ENCODE data around the gene TMCC3.
"Not testable (repeated sequence)": the region's sequence is repeated elsewhere in the genome, so short reads cannot be mapped to it uniquely, and the experiment has no call there.

The TMCC3 gene

DNA sequence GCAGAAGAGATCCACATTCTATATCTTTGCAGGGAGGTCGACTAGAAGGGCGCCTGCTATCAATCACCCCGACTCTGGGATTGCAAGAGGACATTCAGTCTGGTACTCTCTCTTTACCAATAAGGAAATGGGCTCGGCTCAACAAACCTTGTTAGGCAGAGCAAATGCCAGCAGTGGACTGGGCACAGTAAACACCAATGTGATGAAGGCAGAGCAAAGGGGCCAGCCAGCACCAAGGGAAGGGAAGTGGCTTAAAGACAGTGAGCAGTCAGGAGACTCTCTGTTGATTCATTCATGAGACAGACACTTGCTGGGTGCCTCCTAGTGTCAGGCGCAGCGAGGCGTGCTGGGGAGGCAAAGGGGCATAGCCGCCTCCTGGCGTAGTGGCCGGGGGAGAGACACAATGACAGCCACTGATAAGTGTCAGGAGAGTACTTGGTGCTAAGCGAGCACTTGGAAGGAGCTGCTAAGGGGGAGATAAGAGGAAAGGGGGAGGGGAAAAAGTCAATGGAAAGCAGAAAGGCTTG lies 34.1 kb downstream of the TMCC3 start:
- no peak for TF ChIP-seq CTCF (IDR thresholded peaks at IDR 0.05)
- H3K27ac ChIP-seq = no peak overlapping the region

- no peak overlapping the region for H3K27ac ChIP-seq
- TF ChIP-seq CTCF (IDR thresholded peaks at IDR 0.05) (no peak), ZFX (IDR thresholded peaks at IDR 0.05; ENCODE audit: borderline replicate concordance) (no peak)
These were observed 34.8 kb downstream of the TMCC3 start for GRCh38 chr12:94615260-94616181.

GRCh38 chr12:94614288-94614721 lies 36.1 kb downstream of the TMCC3 start:
- no peak overlapping the region for H3K27ac ChIP-seq
- TF ChIP-seq CTCF (IDR thresholded peaks at IDR 0.05) (no peak), ZFX (IDR thresholded peaks at IDR 0.05; ENCODE audit: borderline replicate concordance) (no peak)

GRCh38 chr12:94609917-94610443 lies 40.4 kb downstream of the TMCC3 start:
- TF ChIP-seq ZFX (IDR thresholded peaks at IDR 0.05; ENCODE audit: borderline replicate concordance) = no peak
- no peak for TF ChIP-seq CTCF (IDR thresholded peaks at IDR 0.05)
- H3K27ac ChIP-seq = no peak overlapping the region

- H3K27ac ChIP-seq = not testable (repeated sequence)
These were observed 43.5 kb downstream of the TMCC3 start for GRCh38 chr12:94606810-94607209.

- TF ChIP-seq CTCF (IDR thresholded peaks at IDR 0.05) (no peak), ZFX (IDR thresholded peaks at IDR 0.05; ENCODE audit: borderline replicate concordance) (no peak)
- no peak overlapping the region for H3K27ac ChIP-seq
These were observed 46.0 kb downstream of the TMCC3 start for GRCh38 chr12:94604366-94604698.

DNA sequence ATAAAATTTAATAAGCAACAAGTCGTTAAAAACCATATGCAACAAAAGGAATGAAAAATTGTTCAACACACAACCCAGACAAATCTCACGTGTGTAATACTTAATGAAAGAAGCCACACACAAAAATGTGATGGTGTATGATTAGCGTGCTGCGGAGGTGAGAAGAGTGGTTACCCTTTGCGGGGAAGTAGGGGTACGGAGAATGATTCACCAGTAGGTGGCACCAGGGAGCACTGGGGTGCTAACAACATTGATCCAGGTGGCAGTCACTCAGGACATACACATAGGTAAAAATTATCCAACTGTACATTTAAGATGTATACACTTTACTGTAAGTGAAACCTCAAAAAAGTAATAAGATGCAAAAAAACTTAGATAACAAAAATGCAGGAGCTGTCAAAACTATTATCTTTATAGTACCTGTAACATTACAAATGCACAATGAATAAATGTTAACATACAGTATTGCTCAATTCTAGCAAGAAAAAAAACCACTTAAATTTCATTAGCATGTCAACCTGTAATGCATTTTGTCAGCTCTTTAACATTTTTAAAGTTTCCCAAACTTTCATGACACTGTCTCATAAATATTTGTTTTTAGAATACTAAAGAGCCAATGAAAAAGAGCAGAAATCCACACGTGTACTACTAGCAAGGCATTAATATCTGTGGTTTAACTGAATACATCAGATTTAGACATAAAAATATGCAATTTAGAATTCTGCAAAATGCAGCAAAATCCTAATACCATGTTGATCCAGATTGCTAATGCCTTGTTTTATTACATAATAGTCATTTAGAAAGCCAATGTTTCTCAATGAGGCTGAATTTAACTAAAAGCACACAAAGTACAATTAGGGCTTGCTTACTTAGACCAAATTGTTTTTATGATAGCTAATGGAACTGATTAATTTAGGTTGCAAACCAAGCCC lies 46.7 kb downstream of the TMCC3 start:
- TF ChIP-seq CTCF (IDR thresholded peaks at IDR 0.05) (peak; percentile 91), ZFX (IDR thresholded peaks at IDR 0.05; ENCODE audit: borderline replicate concordance) (no peak)
- H3K27ac ChIP-seq = no peak overlapping the region

Measured in 22Rv1 (cell line).